Cardiac fibroblast (primary cell): ENCODE measurements around the gene MBD3.

Experiments
- DNase-seq, 2 donors: peaks; one replicate each; pipeline versions ENCODE4 v3.0.0 to v3.0.0-alpha.2; 2010; ENCODE audit warnings: low read depth in 2 of 2
- H3K4me3 ChIP-seq, 2 donors: replicated peaks in 1 of 2; 1 replicate in 1 of 2; 2 replicates in 1 of 2; pipeline ENCODE4 v1.5.1; 2011; ENCODE audit warnings: low read depth in 2 of 2, low read length in 2 of 2, mild to moderate bottlenecking in 2 of 2, moderate library complexity in 1 of 2
- TF ChIP-seq, protein P1 (sequence below): IDR thresholded peaks from one replicate; pipeline ENCODE4 v1.5.1; 2011; ENCODE audit warnings: low read depth, mild to moderate bottlenecking, low read length, inconsistent platforms

The MBD3 gene

GRCh38 chr19:1577929-1578618 is 14.6 kb downstream of the MBD3 start:
- DNase-seq = no peak
- no peak overlapping the region for H3K4me3 ChIP-seq
- TF ChIP-seq, protein P1, sequence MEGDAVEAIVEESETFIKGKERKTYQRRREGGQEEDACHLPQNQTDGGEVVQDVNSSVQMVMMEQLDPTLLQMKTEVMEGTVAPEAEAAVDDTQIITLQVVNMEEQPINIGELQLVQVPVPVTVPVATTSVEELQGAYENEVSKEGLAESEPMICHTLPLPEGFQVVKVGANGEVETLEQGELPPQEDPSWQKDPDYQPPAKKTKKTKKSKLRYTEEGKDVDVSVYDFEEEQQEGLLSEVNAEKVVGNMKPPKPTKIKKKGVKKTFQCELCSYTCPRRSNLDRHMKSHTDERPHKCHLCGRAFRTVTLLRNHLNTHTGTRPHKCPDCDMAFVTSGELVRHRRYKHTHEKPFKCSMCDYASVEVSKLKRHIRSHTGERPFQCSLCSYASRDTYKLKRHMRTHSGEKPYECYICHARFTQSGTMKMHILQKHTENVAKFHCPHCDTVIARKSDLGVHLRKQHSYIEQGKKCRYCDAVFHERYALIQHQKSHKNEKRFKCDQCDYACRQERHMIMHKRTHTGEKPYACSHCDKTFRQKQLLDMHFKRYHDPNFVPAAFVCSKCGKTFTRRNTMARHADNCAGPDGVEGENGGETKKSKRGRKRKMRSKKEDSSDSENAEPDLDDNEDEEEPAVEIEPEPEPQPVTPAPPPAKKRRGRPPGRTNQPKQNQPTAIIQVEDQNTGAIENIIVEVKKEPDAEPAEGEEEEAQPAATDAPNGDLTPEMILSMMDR = no peak

GRCh38 chr19:1577090-1577928 is 15.4 kb downstream of the MBD3 start:
- no peak overlapping the region for H3K4me3 ChIP-seq
- TF ChIP-seq, protein P1 = no peak
- DNase-seq = no peak

- no peak overlapping the region for H3K4me3 ChIP-seq
- DNase-seq = no peak
- TF ChIP-seq, protein P1 = no peak
Measured at GRCh38 chr19:1576242-1577089, 16.2 kb downstream of the MBD3 start.

- no peak for DNase-seq
- TF ChIP-seq, protein P1 = no peak
- no peak overlapping the region for H3K4me3 ChIP-seq
Measured at GRCh38 chr19:1575323-1576241, 17.1 kb downstream of the MBD3 start.

DNA sequence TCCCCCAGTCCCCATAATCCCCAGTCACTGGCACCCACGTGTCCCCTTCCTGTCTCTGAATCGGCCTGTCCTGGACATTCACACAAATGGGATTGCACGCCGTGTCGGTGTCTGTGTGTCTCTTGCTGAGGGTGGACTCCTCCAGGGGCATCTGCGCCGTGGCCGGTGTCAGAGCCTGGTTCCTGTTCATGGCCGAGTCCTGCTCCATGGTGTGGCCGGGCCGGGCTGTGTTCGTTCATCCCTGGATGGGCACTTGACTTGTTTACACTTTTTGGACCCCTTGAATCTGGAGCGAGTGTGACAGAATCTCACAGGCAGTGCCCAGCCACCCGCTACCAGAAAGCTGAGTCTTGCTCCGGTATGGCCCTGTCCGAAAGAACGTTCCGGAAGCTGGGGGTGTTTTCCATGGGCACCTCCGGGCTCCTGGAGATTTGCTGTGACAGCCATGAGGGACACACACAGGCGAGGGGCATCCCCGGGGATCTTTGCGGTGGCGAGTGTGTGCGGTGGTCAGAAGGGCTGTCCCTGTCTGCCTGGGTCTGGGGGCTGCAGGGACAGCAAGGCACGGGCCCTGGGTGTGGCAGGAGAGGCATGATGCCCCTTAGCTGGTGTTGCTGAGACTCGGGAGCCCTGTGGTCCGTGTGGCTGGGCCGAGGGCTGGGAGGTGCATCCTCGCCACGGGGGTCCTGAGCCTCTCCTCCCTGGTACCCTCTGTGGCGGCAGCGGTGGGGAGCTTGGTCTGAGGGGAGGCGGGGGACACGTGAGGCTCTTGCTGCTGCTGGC is 18.1 kb downstream of the MBD3 start:
- H3K4me3 ChIP-seq = no peak overlapping the region
- TF ChIP-seq, protein P1 = no peak
- no peak for DNase-seq
